Mesenchymal stem cell (in vitro differentiated cells and primary cell): ENCODE results near the gene PPP1R3G.
"Not testable (repeated sequence)": the region's sequence is repeated elsewhere in the genome, so short reads cannot be mapped to it uniquely, and the experiment has no call there.

Experiments used
- DNase-seq: peaks from one replicate; pipeline ENCODE4 v3.0.0-alpha.2; 2013
- H2AFZ ChIP-seq: one replicate; pipeline ENCODE4 v1.6.1; 2013; ENCODE audit warnings: low read depth, mild to moderate bottlenecking, control low read depth, inconsistent platforms, low read length, moderate library complexity
- H2AK5ac ChIP-seq: 2 replicates; pipeline ENCODE4 v1.6.1; 2013; ENCODE audit warnings: low read length, moderate library complexity, mild to moderate bottlenecking, inconsistent platforms; ENCODE audit not compliant: severe bottlenecking
- H2BK120ac ChIP-seq: one replicate; pipeline ENCODE4 v1.6.1; 2013; ENCODE audit warnings: low read depth, mild to moderate bottlenecking, inconsistent platforms, low read length, moderate library complexity
- H2BK12ac ChIP-seq, 2 experiments: one replicate each; pipeline ENCODE4 v1.6.1; 2013; ENCODE audit warnings: inconsistent platforms in 2 of 2, low read length in 2 of 2, mild to moderate bottlenecking in 2 of 2, moderate library complexity in 2 of 2, control low read depth in 1 of 2
- H2BK15ac ChIP-seq: one replicate; pipeline ENCODE4 v1.6.1; 2013; ENCODE audit warnings: mild to moderate bottlenecking, low read depth, inconsistent platforms; ENCODE audit not compliant: poor library complexity, severe bottlenecking
- H2BK5ac ChIP-seq: 2 replicates; pipeline ENCODE4 v1.6.1; 2013; ENCODE audit warnings: low read depth, mild to moderate bottlenecking, low read length, control low read depth, inconsistent platforms; ENCODE audit not compliant: poor library complexity, severe bottlenecking
- H3K14ac ChIP-seq, 2 experiments: one replicate each; pipeline ENCODE4 v1.6.1; 2013; ENCODE audit warnings: inconsistent platforms in 2 of 2, low read length in 2 of 2, control low read depth in 1 of 2, mild to moderate bottlenecking in 1 of 2, moderate library complexity in 1 of 2
- H3K18ac ChIP-seq, 2 experiments: one replicate each; pipeline ENCODE4 v1.6.1; 2013; ENCODE audit warnings: inconsistent platforms in 2 of 2, low read length in 2 of 2, control low read depth in 1 of 2, low read depth in 1 of 2, mild to moderate bottlenecking in 1 of 2
- H3K23ac ChIP-seq, 2 experiments: one replicate each; pipeline ENCODE4 v1.6.1; 2013; ENCODE audit warnings: inconsistent platforms in 2 of 2, low read length in 2 of 2, mild to moderate bottlenecking in 2 of 2, moderate library complexity in 2 of 2, control low read depth in 1 of 2
- H3K27ac ChIP-seq: 2 replicates; pipeline ENCODE4 v1.5.1; 2013; ENCODE audit warnings: mild to moderate bottlenecking, moderate library complexity, low read length, control low read depth, inconsistent platforms; ENCODE audit not compliant: poor library complexity, severe bottlenecking
- H3K27me3 ChIP-seq, 2 experiments: 2 replicates each; pipeline versions ENCODE4 v1.6.1 to v1.7.0; 2013; ENCODE audit warnings: low read length in 2 of 2, mild to moderate bottlenecking in 2 of 2, moderate library complexity in 2 of 2, control low read depth in 1 of 2, inconsistent platforms in 1 of 2; ENCODE audit not compliant: control insufficient read depth in 1 of 2, insufficient read depth in 1 of 2
- H3K36me3 ChIP-seq, 2 experiments: 2 replicates each; pipeline versions ENCODE4 v1.6.1 to v1.7.0; 2013; ENCODE audit warnings: low read length in 2 of 2, control low read depth in 1 of 2, inconsistent platforms in 1 of 2, low read depth in 1 of 2, mild to moderate bottlenecking in 1 of 2; ENCODE audit not compliant: insufficient read depth in 2 of 2, control insufficient read depth in 1 of 2
- H3K4ac ChIP-seq, 2 experiments: one replicate each; pipeline ENCODE4 v1.6.1; 2013; ENCODE audit warnings: inconsistent platforms in 2 of 2, low read length in 2 of 2, mild to moderate bottlenecking in 2 of 2, moderate library complexity in 2 of 2, control low read depth in 1 of 2, low read depth in 1 of 2
- H3K4me1 ChIP-seq: 2 replicates; pipeline ENCODE4 v1.6.1; 2013; ENCODE audit warnings: low read depth, low read length, control low read depth; ENCODE audit not compliant: control insufficient read depth, insufficient read depth
- H3K4me2 ChIP-seq: 2 replicates; pipeline ENCODE4 v1.6.1; 2013; ENCODE audit warnings: low read length, mild to moderate bottlenecking, inconsistent platforms; ENCODE audit not compliant: poor library complexity, severe bottlenecking
- H3K4me3 ChIP-seq, 2 experiments: 2 replicates each; pipeline versions ENCODE4 v1.5.1 to v1.7.0; 2013; ENCODE audit warnings: low read length in 2 of 2, mild to moderate bottlenecking in 2 of 2, control low read depth in 1 of 2, low read depth in 1 of 2; ENCODE audit not compliant: insufficient read depth in 1 of 2
- H3K79me1 ChIP-seq: replicated peaks from 2 replicates; pipeline ENCODE4 v1.6.1; 2013; ENCODE audit warnings: mild to moderate bottlenecking, control low read depth, low read length, inconsistent platforms; ENCODE audit not compliant: poor library complexity, severe bottlenecking
- H3K9ac ChIP-seq: 2 replicates; pipeline ENCODE4 v1.7.0; 2013; ENCODE audit warnings: mild to moderate bottlenecking, low read length, moderate library complexity
- H3K9me3 ChIP-seq: 2 replicates; pipeline ENCODE4 v1.7.0; 2013; ENCODE audit warnings: mild to moderate bottlenecking, low read length; ENCODE audit not compliant: control insufficient read depth
- H4K8ac ChIP-seq: one replicate; pipeline ENCODE4 v1.6.1; 2013; ENCODE audit warnings: inconsistent platforms, mild to moderate bottlenecking, low read length, moderate library complexity
- H4K91ac ChIP-seq: one replicate; pipeline ENCODE4 v1.6.1; 2013; ENCODE audit warnings: mild to moderate bottlenecking, low read length, inconsistent platforms
- WGBS: methylation state at CpG from one replicate; pipeline ENCODE4 v1.1.7; 2013; ENCODE audit warnings: mixed read lengths; 5-methylcytosine and 5-hydroxymethylcytosine counted together

Gene PPP1R3G

DNA sequence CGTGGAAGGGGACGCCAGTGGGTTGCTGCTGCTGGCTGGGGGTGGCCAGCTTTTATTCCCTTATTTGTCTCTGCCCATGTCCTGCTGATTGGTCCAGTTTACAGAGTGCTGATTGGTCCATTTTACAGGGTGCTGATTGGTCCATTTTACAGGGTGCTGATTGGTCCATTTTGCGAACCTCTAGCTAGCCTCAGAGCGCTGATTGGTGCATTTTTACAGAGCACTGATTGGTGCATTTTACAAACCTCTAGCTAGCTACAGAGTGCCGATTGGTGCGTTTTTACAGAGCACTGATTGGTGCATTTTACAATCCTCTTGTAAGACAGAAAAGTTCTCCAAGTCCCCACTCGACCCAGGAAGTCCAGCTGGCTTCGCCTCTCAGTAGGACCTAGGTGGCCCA lies 35.4 kb downstream of the PPP1R3G start:
- H2AK5ac ChIP-seq, H2BK15ac ChIP-seq, H3K79me1 ChIP-seq, H2BK5ac ChIP-seq, H3K4ac ChIP-seq, H3K27me3 ChIP-seq, H2BK120ac ChIP-seq, H2AFZ ChIP-seq, H3K9me3 ChIP-seq, H3K4me2 ChIP-seq, DNase-seq, H4K8ac ChIP-seq, H3K9ac ChIP-seq, H3K14ac ChIP-seq, H4K91ac ChIP-seq, H3K23ac ChIP-seq, H3K36me3 ChIP-seq, H3K4me3 ChIP-seq, H3K18ac ChIP-seq, H3K27ac ChIP-seq, H2BK12ac ChIP-seq: not testable (repeated sequence)
- peaks cover 25% of the 10 kb centered on the region for H3K4me1 ChIP-seq
- 96% methylated on average over 8 of the region's 8 CpGs for WGBS

GRCh38 chr6:5121479-5121878 lies 36.3 kb downstream of the PPP1R3G start:
- no peak overlapping the region for H2AK5ac ChIP-seq
- peaks cover 26% of the 10 kb centered on the region for H3K4me1 ChIP-seq
- no peaks in the 10 kb centered on the region for H3K27me3 ChIP-seq
- no peak for DNase-seq
- no peak overlapping the region for H3K23ac ChIP-seq
- H4K91ac ChIP-seq, result no peak overlapping the region
- peaks cover 0 to 5% of the 10 kb centered on the region in 2 experiments for H3K36me3 ChIP-seq
- H3K9ac ChIP-seq, result no peak overlapping the region
- WGBS, result 94% methylated on average over 6 of the region's 6 CpGs
- H3K14ac ChIP-seq, result no peak overlapping the region
- H4K8ac ChIP-seq, result no peak overlapping the region
- no peak overlapping the region for H3K27ac ChIP-seq
- H2AFZ ChIP-seq, result no peak overlapping the region
- no peak overlapping the region for H3K18ac ChIP-seq
- no peak overlapping the region for H3K4me2 ChIP-seq
- H2BK15ac ChIP-seq, result no peak overlapping the region
- no peak overlapping the region for H2BK120ac ChIP-seq
- no peaks in the 10 kb centered on the region for H3K9me3 ChIP-seq
- no peak overlapping the region for H2BK5ac ChIP-seq
- no peak overlapping the region for H3K4me3 ChIP-seq
- H2BK12ac ChIP-seq, result no peak overlapping the region
- peaks cover 10% of the 10 kb centered on the region for H3K79me1 ChIP-seq
- no peak overlapping the region for H3K4ac ChIP-seq

DNA sequence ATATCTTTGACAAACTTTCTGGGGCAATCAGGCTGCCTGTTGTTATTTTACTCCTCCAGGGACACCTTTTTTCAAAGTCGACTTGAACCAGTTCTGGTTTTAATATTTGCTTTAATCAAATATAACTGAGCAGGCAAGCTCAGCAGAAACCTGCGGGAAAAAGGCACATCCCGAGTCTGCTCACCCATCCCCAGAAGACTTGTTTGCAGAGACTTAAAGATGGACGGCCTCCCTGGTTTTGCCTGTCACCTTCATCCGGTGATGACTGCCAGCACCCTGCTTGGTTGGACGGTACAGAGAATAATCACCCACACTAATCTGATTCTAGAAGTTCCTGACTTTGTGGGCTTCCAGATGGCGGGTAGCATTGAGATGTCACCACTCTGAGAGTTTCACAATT lies 36.8 kb downstream of the PPP1R3G start:
- H3K27ac ChIP-seq, result no peak overlapping the region
- no peak overlapping the region for H3K4me2 ChIP-seq
- H3K36me3 ChIP-seq, result peaks cover 0 to 5% of the 10 kb centered on the region in 2 experiments
- H3K4me1 ChIP-seq, result peaks cover 26% of the 10 kb centered on the region
- H2AK5ac ChIP-seq, result no peak overlapping the region
- no peak for DNase-seq
- H2BK15ac ChIP-seq, result no peak overlapping the region
- WGBS, result 84% methylated on average over 7 of the region's 7 CpGs
- H3K79me1 ChIP-seq, result peaks cover 10% of the 10 kb centered on the region
- no peak overlapping the region for H2BK120ac ChIP-seq
- H3K4ac ChIP-seq, result no peak overlapping the region
- no peak overlapping the region for H4K91ac ChIP-seq
- no peaks in the 10 kb centered on the region for H3K9me3 ChIP-seq
- no peak overlapping the region for H4K8ac ChIP-seq
- no peaks in the 10 kb centered on the region for H3K27me3 ChIP-seq
- H2AFZ ChIP-seq, result no peak overlapping the region
- H3K9ac ChIP-seq, result no peak overlapping the region
- H3K4me3 ChIP-seq, result no peak overlapping the region
- no peak overlapping the region for H3K23ac ChIP-seq
- H3K14ac ChIP-seq, result no peak overlapping the region
- no peak overlapping the region for H2BK12ac ChIP-seq
- H3K18ac ChIP-seq, result no peak overlapping the region
- H2BK5ac ChIP-seq, result no peak overlapping the region

- no peaks in the 10 kb centered on the region for H3K9me3 ChIP-seq
- DNase-seq, result no peak
Observed at GRCh38 chr6:5122504-5123112, 37.5 kb downstream of the PPP1R3G start.

More at GRCh38 chr6:5122504-5123112, 37.5 kb downstream of the PPP1R3G start:
- Histone ChIP-seq H3K4me3 (no peak overlapping the region), H3K79me1 (peaks cover 10% of the 10 kb centered on the region), H3K4ac (no peak overlapping the region), H4K8ac (no peak overlapping the region), H3K14ac (peak overlapping the region in 1 of 2 experiments; percentile 59), H3K4me2 (no peak overlapping the region), H3K27me3 (no peaks in the 10 kb centered on the region), H2AFZ (no peak overlapping the region), H2AK5ac (no peak overlapping the region), H3K36me3 (peaks cover 0 to 5% of the 10 kb centered on the region in 2 experiments), H2BK120ac (no peak overlapping the region), H2BK15ac (no peak overlapping the region), H3K27ac (no peak overlapping the region), H3K23ac (peak overlapping the region in 1 of 2 experiments; percentile 40), H3K4me1 (peaks cover 28% of the 10 kb centered on the region), H2BK5ac (no peak overlapping the region), H4K91ac (no peak overlapping the region), H2BK12ac (no peak overlapping the region), H3K18ac (no peak overlapping the region), H3K9ac (no peak overlapping the region)
- 97% methylated on average over 18 of the region's 18 CpGs for WGBS
